CD14-positive monocyte (primary cell): ENCODE measurements around the gene OR51V1. TPM values are rescaled to one million over a fixed set of nuclear protein-coding genes. Genes with fewer than 3 reads are reported as not detected.
"Not testable (repeated sequence)": the region's sequence is repeated elsewhere in the genome, so short reads cannot be mapped to it uniquely, and the experiment has no call there.

ENCODE experiments used
- DNase-seq, 3 donors: peaks; one replicate each; pipeline ENCODE4 v3.0.0-alpha.2; 2011 to 2022
- H2AFZ ChIP-seq: 2 replicates; pipeline ENCODE4 v1.6.0; 2012; ENCODE audit warnings: mild to moderate bottlenecking, low read depth, low read length, inconsistent platforms; ENCODE audit not compliant: insufficient read depth, poor library complexity, severe bottlenecking
- H3K27ac ChIP-seq, 2 donors: 1 replicate in 1 of 2; 2 replicates in 1 of 2; pipeline ENCODE4 v1.5.1; 2012 to 2013; ENCODE audit warnings: low read length in 2 of 2, control low read depth in 1 of 2, inconsistent platforms in 1 of 2, low read depth in 1 of 2, mild to moderate bottlenecking in 1 of 2
- H3K27me3 ChIP-seq, 2 donors: one replicate each; pipeline versions ENCODE4 v1.6.0 to v1.6.1; 2011 to 2013; ENCODE audit warnings: low read length in 2 of 2; ENCODE audit not compliant: control insufficient read depth in 2 of 2, insufficient read depth in 2 of 2
- H3K36me3 ChIP-seq, 2 donors: replicated peaks in 1 of 2; 1 replicate in 1 of 2; 2 replicates in 1 of 2; pipeline versions ENCODE4 v1.5.1 to v1.6.1; 2012 to 2013; ENCODE audit warnings: low read length in 2 of 2, control low read depth in 1 of 2, inconsistent platforms in 1 of 2, mild to moderate bottlenecking in 1 of 2; ENCODE audit not compliant: insufficient read depth in 2 of 2, control insufficient read depth in 1 of 2
- H3K4me1 ChIP-seq, 2 donors: 1 replicate in 1 of 2; 2 replicates in 1 of 2; pipeline versions ENCODE4 v1.5.1 to v1.6.1; 2012 to 2013; ENCODE audit warnings: low read length in 2 of 2, control low read depth in 1 of 2, inconsistent platforms in 1 of 2, mild to moderate bottlenecking in 1 of 2, moderate library complexity in 1 of 2; ENCODE audit not compliant: insufficient read depth in 2 of 2, control insufficient read depth in 1 of 2
- H3K4me2 ChIP-seq: replicated peaks from 2 replicates; pipeline ENCODE3; 2012; ENCODE audit warnings: low read length, moderate library complexity, mild to moderate bottlenecking; ENCODE audit not compliant: poor library complexity, severe bottlenecking; ENCODE audit errors: extremely low read depth
- H3K4me3 ChIP-seq, 3 experiments: fragments of 200-600 bp in 1 of 3; sonication (generic) in 1 of 3; replicated peaks in 1 of 3; 1 replicate in 2 of 3; 2 replicates in 1 of 3; pipeline ENCODE4 v1.5.1; 2011 to 2013; ENCODE audit warnings: low read length in 3 of 3, mild to moderate bottlenecking in 3 of 3, control low read depth in 2 of 3, low read depth in 2 of 3, inconsistent platforms in 1 of 3, moderate library complexity in 1 of 3
- H3K79me2 ChIP-seq: 2 replicates; pipeline ENCODE4 v1.6.0; 2012; ENCODE audit warnings: mild to moderate bottlenecking, control low read depth, inconsistent platforms, low read length, moderate library complexity; ENCODE audit not compliant: insufficient read depth
- H3K9ac ChIP-seq: 2 replicates; pipeline ENCODE4 v1.6.0; 2017; ENCODE audit warnings: low read length, mild to moderate bottlenecking; ENCODE audit not compliant: insufficient read depth, poor library complexity, severe bottlenecking
- H3K9me3 ChIP-seq, 2 donors: replicated peaks in 1 of 2; 1 replicate in 1 of 2; 2 replicates in 1 of 2; pipeline versions ENCODE4 v1.5.1 to v1.6.1; 2012 to 2013; ENCODE audit warnings: low read length in 2 of 2, control low read depth in 1 of 2; ENCODE audit not compliant: control insufficient read depth in 1 of 2, insufficient read depth in 1 of 2
- H4K20me1 ChIP-seq: 2 replicates; pipeline ENCODE4 v1.6.0; 2012; ENCODE audit warnings: mild to moderate bottlenecking, low read length, control low read depth, moderate library complexity; ENCODE audit not compliant: insufficient read depth
- H3K27ac Mint-ChIP-seq, 7 donors: one replicate each; pipeline ENCODE4 v1.8.0; 2020; ENCODE audit warnings: mild to moderate bottlenecking in 7 of 7, mixed read lengths in 7 of 7, moderate library complexity in 6 of 7, inconsistent platforms in 2 of 7
- H3K27me3 Mint-ChIP-seq, 3 donors: one replicate each; pipeline ENCODE4 v1.8.0; 2021 to 2022; ENCODE audit warnings: low read depth in 3 of 3, mild to moderate bottlenecking in 3 of 3, mixed read lengths in 3 of 3, moderate library complexity in 3 of 3, inconsistent platforms in 1 of 3
- H3K36me3 Mint-ChIP-seq, 2 donors: one replicate each; pipeline ENCODE4 v1.8.0; 2020; ENCODE audit warnings: mixed read lengths in 2 of 2, inconsistent platforms in 1 of 2, mild to moderate bottlenecking in 1 of 2
- H3K4me1 Mint-ChIP-seq: one replicate; pipeline ENCODE4 v1.8.0; 2020; ENCODE audit warnings: mild to moderate bottlenecking, mixed read lengths
- H3K4me3 Mint-ChIP-seq, 2 donors: one replicate each; pipeline ENCODE4 v1.8.0; 2020; ENCODE audit warnings: mild to moderate bottlenecking in 2 of 2, mixed read lengths in 2 of 2, moderate library complexity in 1 of 2
- H3K9me3 Mint-ChIP-seq, 7 donors: one replicate each; pipeline ENCODE4 v1.8.0; 2020 to 2022; ENCODE audit warnings: mixed read lengths in 7 of 7, mild to moderate bottlenecking in 6 of 7, moderate library complexity in 6 of 7, inconsistent platforms in 2 of 7
- CTCF ChIP-seq: fragments of 200-600 bp; IDR thresholded peaks from one replicate; pipeline ENCODE4 v1.8.0; 2022; ENCODE audit warnings: antibody characterized with exemption, mild to moderate bottlenecking
- WGBS: methylation state at CpG from one replicate; pipeline ENCODE4 v1.1.5; 2013; ENCODE audit warnings: missing lambda C conversion rate; ENCODE audit not compliant: insufficient coverage; 5-methylcytosine and 5-hydroxymethylcytosine counted together
- intact Hi-C, 2 donors: fragments of 100-400 bp; cut with micrococcal nuclease; formaldehyde crosslinking; loops; one replicate each; pipeline versions ENCODE4 v1.15.0 to v1.15.1; 2023
- polyA plus RNA-seq, 3 donors: library from polyadenylated mRNA; depleted of rRNA in 1 of 3; unstranded in 2 of 3; stranded (reverse) in 1 of 3; fragments of 300-500 nt in 2 of 3; fragments of >200 nt in 1 of 3; fragmentation: Illumina TruSeq in 2 of 3; gene quantifications; 1 replicate in 2 of 3; 2 replicates in 1 of 3; pipeline ENCODE4 v1.2.3, GENCODE V29; 2012 to 2021

The OR51V1 gene
- polyA plus RNA-seq, 3 donors: not detected

GRCh38 chr11:5174934-5175333 is 25.5 kb downstream of the OR51V1 start:
- Histone ChIP-seq H3K4me1 (no peaks in the 10 kb centered on the region), H3K4me2 (no peak overlapping the region), H3K79me2 (no peaks in the 10 kb centered on the region), H3K9ac (no peak overlapping the region), H2AFZ (no peak overlapping the region), H3K27me3 (no peaks in the 10 kb centered on the region), H4K20me1 (no peaks in the 10 kb centered on the region), H3K36me3 (no peaks in the 10 kb centered on the region), H3K9me3 (no peaks in the 10 kb centered on the region), H3K4me3 (no peak overlapping the region), H3K27ac (no peak overlapping the region)
- Mint-ChIP-seq H3K27me3 (peaks cover 0 to 2% (median 0%) of the 10 kb centered on the region in 3 donors), H3K27ac (no peak overlapping the region), H3K4me1 (no peaks in the 10 kb centered on the region), H3K9me3 (peaks cover 0 to 5% (median 2%) of the 10 kb centered on the region in 7 donors), H3K36me3 (no peaks in the 10 kb centered on the region), H3K4me3 (no peak overlapping the region)
- TF ChIP-seq CTCF: no peak
- intact Hi-C loops: no loop called here
- DNase-seq: no peak
- WGBS: no CpG with 5 or more reads among the region's 7 CpGs

- H3K4me1 Mint-ChIP-seq: no peaks in the 10 kb centered on the region
- intact Hi-C loops: no loop called here
- Histone ChIP-seq H3K36me3 (no peaks in the 10 kb centered on the region), H3K9me3 (no peaks in the 10 kb centered on the region), H3K9ac (no peak overlapping the region), H2AFZ (no peak overlapping the region), H4K20me1 (no peaks in the 10 kb centered on the region), H3K4me2 (no peak overlapping the region), H3K4me1 (no peaks in the 10 kb centered on the region), H3K4me3 (no peak overlapping the region), H3K79me2 (no peaks in the 10 kb centered on the region), H3K27me3 (no peaks in the 10 kb centered on the region), H3K27ac (no peak overlapping the region)
- no peaks in the 10 kb centered on the region for H3K36me3 Mint-ChIP-seq
- no peak overlapping the region for H3K4me3 Mint-ChIP-seq
- no peak for TF ChIP-seq CTCF
- no CpG with 5 or more reads among the region's 2 CpGs for WGBS
- peaks cover 0 to 4% (median 0%) of the 10 kb centered on the region in 7 donors for H3K9me3 Mint-ChIP-seq
- H3K27ac Mint-ChIP-seq: no peak overlapping the region
- no peaks in the 10 kb centered on the region for H3K27me3 Mint-ChIP-seq
- DNase-seq: no peak
Observed at GRCh38 chr11:5171856-5172255, 28.6 kb downstream of the OR51V1 start.

- H3K27me3 Mint-ChIP-seq, H2AFZ ChIP-seq, H3K4me3 ChIP-seq, H3K4me3 Mint-ChIP-seq, H3K4me1 ChIP-seq, H3K27me3 ChIP-seq, H3K27ac Mint-ChIP-seq, H3K36me3 Mint-ChIP-seq, H3K4me2 ChIP-seq, intact Hi-C loops, H3K79me2 ChIP-seq, H3K9me3 ChIP-seq, DNase-seq, H3K9ac ChIP-seq, H4K20me1 ChIP-seq, H3K36me3 ChIP-seq, H3K4me1 Mint-ChIP-seq, H3K27ac ChIP-seq, H3K9me3 Mint-ChIP-seq: not testable (repeated sequence)
Observed at GRCh38 chr11:5165898-5166297, 34.6 kb downstream of the OR51V1 start.

- H3K27ac Mint-ChIP-seq, H3K4me3 Mint-ChIP-seq: not testable (repeated sequence)
Observed at GRCh38 chr11:5164807-5165206, 35.7 kb downstream of the OR51V1 start.

More at GRCh38 chr11:5164807-5165206, 35.7 kb downstream of the OR51V1 start:
- DNase-seq, H3K27me3 ChIP-seq, H4K20me1 ChIP-seq, H3K9ac ChIP-seq, H3K9me3 ChIP-seq, H3K4me3 ChIP-seq, H3K27ac ChIP-seq, H2AFZ ChIP-seq, H3K36me3 Mint-ChIP-seq, H3K27me3 Mint-ChIP-seq, H3K4me1 Mint-ChIP-seq, H3K79me2 ChIP-seq, H3K36me3 ChIP-seq, H3K4me2 ChIP-seq, H3K4me1 ChIP-seq, intact Hi-C loops: not testable (repeated sequence)
- 85% methylated on average over 4 of the region's 6 CpGs for WGBS
- peaks cover 0 to 11% (median 6%) of the 10 kb centered on the region in 7 donors for H3K9me3 Mint-ChIP-seq
